GM18951 (cell line): ENCODE data around the gene BST1.

Experiments used
- POLR2A ChIP-seq: IDR thresholded peaks from 4 replicates; pipeline ENCODE4 v1.6.1; 2011; ENCODE audit warnings: mild to moderate bottlenecking; ENCODE audit not compliant: insufficient read length, insufficient read depth; ENCODE audit errors: extremely low read depth
- in situ Hi-C: fragments of 300-500 bp; cut with MboI; formaldehyde crosslinking; loops from one replicate; pipeline ENCODE4 v1.12.0; 2022; ENCODE audit warnings: low sequenced_read_pairs, mixed read lengths, inconsistent platforms; ENCODE audit not compliant: unreplicated experiment

The BST1 gene

GRCh38 chr4:15704129-15704528 lies 1.3 kb downstream of the BST1 start:
- in situ Hi-C loops = loop anchor here (25.0 kb wide), 1 partner anchor 258 kb away; the partner anchor contains the start of gene FGFBP2
- TF ChIP-seq POLR2A = no peak

- no peak for TF ChIP-seq POLR2A
- in situ Hi-C loops = loop anchor here (25.0 kb wide), 1 partner anchor 255 kb away; the partner anchor contains the start of gene FGFBP2
Measured at GRCh38 chr4:15706646-15707362, 3.9 kb downstream of the BST1 start.

- in situ Hi-C loops = loop anchor here (25.0 kb wide), 1 partner anchor 255 kb away; the partner anchor contains the start of gene FGFBP2
- TF ChIP-seq POLR2A = no peak
Measured at GRCh38 chr4:15707363-15707715, 4.5 kb downstream of the BST1 start.

- no peak for TF ChIP-seq POLR2A
- in situ Hi-C loops = loop anchor here (25.0 kb wide), 1 partner anchor 251 kb away; the partner anchor contains the start of gene FGFBP2
Measured at GRCh38 chr4:15711762-15712161, 8.9 kb downstream of the BST1 start.

GRCh38 chr4:15712214-15712613 lies 9.3 kb downstream of the BST1 start:
- TF ChIP-seq POLR2A = no peak
- in situ Hi-C loops = loop anchor here (25.0 kb wide), 1 partner anchor 250 kb away; the partner anchor contains the start of gene FGFBP2

GRCh38 chr4:15714141-15714540 lies 11.3 kb downstream of the BST1 start:
- TF ChIP-seq POLR2A = no peak
- in situ Hi-C loops = loop anchor here (25.0 kb wide), 1 partner anchor 248 kb away; the partner anchor contains the start of gene FGFBP2

- no peak for TF ChIP-seq POLR2A
- in situ Hi-C loops = loop anchor here (25.0 kb wide), 1 partner anchor 247 kb away; the partner anchor contains the start of gene FGFBP2
Measured at GRCh38 chr4:15714646-15715435, 12.0 kb downstream of the BST1 start.

- no peak for TF ChIP-seq POLR2A
- in situ Hi-C loops = loop anchor here (25.0 kb wide), 1 partner anchor 246 kb away; the partner anchor contains the start of gene FGFBP2
Measured at GRCh38 chr4:15716115-15716514, 13.2 kb downstream of the BST1 start.

- in situ Hi-C loops = loop anchor here (25.0 kb wide), 1 partner anchor 245 kb away; the partner anchor contains the start of gene FGFBP2
- no peak for TF ChIP-seq POLR2A
Measured at GRCh38 chr4:15717086-15717485, 14.2 kb downstream of the BST1 start.

GRCh38 chr4:15717657-15718416 lies 15.0 kb downstream of the BST1 start:
- TF ChIP-seq POLR2A = no peak
- in situ Hi-C loops = loop anchor here (25.0 kb wide), 1 partner anchor 244 kb away; the partner anchor contains the start of gene FGFBP2

GRCh38 chr4:15718465-15718864 lies 15.6 kb downstream of the BST1 start:
- TF ChIP-seq POLR2A = no peak
- in situ Hi-C loops = loop anchor here (25.0 kb wide), 1 partner anchor 244 kb away; the partner anchor contains the start of gene FGFBP2

- no peak for TF ChIP-seq POLR2A
- in situ Hi-C loops = loop anchor here (25.0 kb wide), 1 partner anchor 243 kb away; the partner anchor contains the start of gene FGFBP2
Measured at GRCh38 chr4:15718959-15719358, 16.1 kb downstream of the BST1 start.
